Measurements from ENCODE around the gene SLC4A11.

GRCh38 chr20:3227936-3228749 lies 10.8 kb downstream of the SLC4A11 start:
- TF ChIP-seq CTCF (IDR thresholded peaks at IDR 0.05) = no peak
- TF ChIP-seq EP300 (IDR thresholded peaks at IDR 0.05; ENCODE audit: low read depth) = no peak
- no peak for TF ChIP-seq POLR2AphosphoS5 (IDR thresholded peaks at IDR 0.05)
